ENCODE results near the gene NACA2.
"Not testable (repeated sequence)": the region's sequence is repeated elsewhere in the genome, so short reads cannot be mapped to it uniquely, and the experiment has no call there.

NACA2 gene

GRCh38 chr17:61575352-61575975, 15.6 kb downstream of the NACA2 start:
- DNase-seq: no peak

GRCh38 chr17:61574542-61575351, 16.3 kb downstream of the NACA2 start:
- DNase-seq: no peak

DNA sequence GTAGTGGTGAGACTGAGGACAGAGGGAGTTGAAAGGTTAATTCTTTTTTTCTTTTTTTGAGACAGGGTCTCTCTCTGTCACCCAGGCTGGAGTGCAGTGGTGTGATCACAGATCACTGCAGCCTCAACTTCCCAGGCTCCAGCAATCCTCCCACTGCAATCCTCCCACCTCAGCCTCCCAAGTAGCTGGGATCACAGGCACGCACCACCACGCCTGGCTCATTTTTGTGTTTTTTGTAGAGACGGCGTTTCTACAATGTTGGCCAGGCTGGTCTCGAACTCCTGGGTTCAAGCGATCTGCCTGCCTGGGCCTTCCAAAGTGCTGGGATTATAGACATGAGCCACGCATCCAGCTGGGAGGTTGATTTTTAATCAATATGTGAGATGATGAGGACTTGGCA, 18.5 kb downstream of the NACA2 start:
- DNase-seq: not testable (repeated sequence)

DNA sequence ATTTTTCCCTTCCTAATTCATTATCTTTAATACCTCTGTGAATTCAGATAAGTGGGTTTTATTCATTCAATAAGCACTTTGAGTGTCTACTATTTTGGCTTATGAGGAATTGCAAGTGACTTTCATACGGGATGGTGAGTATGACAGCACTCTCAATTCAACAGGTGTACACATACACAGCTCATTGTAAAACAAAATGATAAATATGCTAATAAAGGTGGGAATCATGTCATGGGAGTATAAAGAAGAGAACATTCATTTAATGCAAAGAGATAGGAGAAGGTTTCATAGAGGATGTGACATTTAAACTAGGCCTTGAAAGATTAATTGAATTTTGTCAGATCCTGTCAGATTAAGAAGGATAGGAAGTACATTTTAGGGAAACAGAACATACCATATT, 19.4 kb downstream of the NACA2 start:
- no peak for DNase-seq

DNA sequence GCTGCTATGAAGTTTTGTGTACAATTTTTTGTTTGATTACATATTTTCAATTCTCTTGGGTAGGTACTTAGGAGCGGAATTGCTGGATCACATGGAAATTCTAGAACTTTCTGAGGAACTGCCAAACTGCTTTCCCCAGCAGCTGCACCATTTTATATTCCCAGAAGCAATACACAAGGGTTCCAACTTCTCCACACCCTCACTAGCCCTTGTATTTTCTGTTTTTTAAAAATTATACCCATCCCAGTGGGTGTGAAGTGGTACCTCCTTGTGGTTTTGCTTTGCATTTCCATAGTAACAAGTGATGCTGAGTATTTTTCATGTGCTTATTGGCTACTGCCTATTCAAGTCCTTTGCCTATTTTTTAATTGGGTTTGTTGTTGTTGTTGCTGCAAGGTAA, 20.9 kb downstream of the NACA2 start:
- no peak for DNase-seq

GRCh38 chr17:61569525-61569924, 21.5 kb downstream of the NACA2 start:
- not testable (repeated sequence) for DNase-seq

- no peak for DNase-seq
These were observed 22.6 kb downstream of the NACA2 start for GRCh38 chr17:61568219-61569072.

GRCh38 chr17:61567045-61567802, 23.8 kb downstream of the NACA2 start:
- no peak for DNase-seq

GRCh38 chr17:61566448-61566847, 24.6 kb downstream of the NACA2 start:
- DNase-seq: not testable (repeated sequence)

DNA sequence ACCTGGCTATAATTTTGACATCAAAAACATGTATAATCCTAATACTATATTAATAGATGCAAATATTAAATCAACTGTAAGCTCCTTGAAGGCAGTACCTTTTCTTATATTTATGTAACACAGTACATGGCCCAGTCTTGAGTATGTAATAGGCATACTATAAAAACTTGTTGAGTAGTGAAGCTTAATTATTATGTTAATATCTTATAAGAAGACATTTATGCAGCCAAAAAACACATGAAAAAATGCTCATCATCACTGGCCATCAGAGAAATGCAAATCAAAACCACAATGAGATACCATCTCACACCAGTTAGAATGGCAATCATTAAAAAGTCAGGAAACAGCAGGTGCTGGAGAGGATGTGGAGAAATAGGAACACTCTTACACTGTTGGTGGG, 25.2 kb downstream of the NACA2 start:
- not testable (repeated sequence) for DNase-seq

GRCh38 chr17:61565213-61565612, 25.8 kb downstream of the NACA2 start:
- DNase-seq: no peak

GRCh38 chr17:61562287-61562686, 28.7 kb downstream of the NACA2 start:
- DNase-seq: no peak

DNA sequence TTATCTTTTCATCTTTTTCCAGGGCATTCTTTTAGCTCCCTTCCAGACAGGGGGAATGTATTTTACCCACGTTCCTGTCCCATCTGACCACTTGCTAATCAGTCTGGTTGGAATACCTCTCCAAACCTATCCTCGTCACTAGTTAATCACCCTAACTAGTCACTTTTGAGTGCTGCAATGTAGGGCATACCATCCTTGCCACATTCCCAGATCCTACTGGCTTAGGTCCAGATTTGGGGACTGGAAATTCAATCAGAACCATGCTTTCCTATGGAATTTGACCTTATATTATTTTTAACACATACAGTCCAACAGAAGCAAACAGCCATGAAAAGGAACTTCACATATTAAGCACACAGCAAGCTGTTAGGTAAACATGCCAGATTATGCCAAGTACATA, 29.7 kb downstream of the NACA2 start:
- no peak for DNase-seq

GRCh38 chr17:61560071-61560470, 30.9 kb downstream of the NACA2 start:
- no peak for DNase-seq

DNA sequence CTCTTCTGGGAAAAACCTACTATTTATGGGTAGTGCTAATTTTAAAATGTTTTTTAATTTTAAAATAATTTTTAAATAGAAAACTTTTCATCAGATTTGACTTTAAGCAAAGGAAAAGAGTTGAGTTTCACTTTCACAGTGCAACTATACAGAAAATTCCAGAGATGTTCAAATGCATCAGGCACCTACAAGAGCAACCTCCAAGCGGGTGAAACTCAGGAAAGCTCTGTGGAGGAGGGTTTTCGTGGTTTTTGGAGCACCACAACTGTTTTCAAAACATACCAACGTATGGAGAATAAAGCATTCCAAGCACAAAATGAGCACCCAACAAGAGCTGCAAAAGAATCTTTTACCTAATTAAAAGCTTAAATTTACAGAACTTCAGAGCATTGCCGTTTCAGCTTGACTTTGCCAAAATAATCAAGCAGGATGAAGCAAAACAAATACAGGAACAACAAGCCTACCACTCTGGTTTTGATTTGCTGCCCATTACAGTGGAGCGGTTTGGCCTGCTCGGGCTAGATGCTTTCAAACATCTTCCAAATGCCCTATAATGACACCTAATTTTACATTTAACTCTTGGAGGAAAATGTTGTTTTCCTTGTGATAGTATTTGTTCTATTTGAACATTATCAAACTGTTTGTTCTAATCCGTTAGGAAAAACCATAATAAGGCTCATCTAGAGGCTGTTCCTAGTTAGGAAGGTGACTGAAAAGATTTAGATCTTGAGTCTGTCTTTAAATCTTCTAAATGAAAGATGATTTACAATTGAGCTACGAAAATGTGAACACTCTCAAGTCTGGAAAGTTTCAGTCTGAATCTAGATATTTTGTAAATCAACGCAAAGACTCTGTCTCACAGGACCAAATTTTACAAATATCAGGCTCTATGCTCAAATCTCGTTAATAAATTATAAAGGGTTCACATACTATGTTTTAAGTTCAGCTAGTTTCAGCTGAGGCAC, 34.5 kb downstream of the NACA2 start:
- DNase-seq: no peak

GRCh38 chr17:61555127-61555566, 35.9 kb downstream of the NACA2 start:
- no peak for DNase-seq

DNA sequence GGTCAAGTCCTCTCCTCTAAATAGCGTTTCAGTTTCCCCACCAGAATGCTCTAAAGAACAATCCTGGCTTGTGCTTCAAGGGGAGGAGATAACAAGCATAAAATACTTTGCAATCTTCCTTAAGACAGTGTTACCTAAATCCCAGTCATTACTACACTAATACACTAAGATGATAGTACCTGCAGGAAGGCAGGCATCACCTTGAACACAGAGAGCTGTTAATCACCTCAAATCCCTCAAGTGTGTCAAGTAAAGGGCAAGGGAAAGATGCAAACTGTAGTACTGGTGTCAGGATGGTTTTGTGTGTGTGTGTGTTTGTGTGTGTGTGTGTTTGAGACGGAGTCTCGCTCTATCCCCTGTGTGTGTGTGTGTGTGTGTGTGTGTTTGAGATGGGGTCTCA, 36.8 kb downstream of the NACA2 start:
- DNase-seq: no peak

DNA sequence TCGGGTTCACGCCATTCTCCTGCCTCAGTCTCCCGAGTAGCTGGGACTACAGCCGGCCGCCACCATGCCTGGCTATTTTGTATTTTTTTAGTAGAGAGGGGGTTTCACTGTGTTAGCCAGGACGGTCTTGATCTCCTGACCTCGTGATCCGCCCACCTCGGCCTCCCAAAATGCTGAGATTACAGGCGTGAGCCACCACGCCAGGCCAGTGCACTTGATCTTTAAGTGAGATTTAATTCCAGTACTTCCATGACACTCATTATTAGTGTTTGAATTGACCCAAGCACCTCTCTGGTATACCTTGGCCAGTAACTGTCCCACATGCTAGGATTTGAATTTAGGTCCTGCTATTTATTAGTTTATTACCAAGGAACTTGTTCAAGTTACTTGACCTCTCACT, 38.5 kb downstream of the NACA2 start:
- DNase-seq: not testable (repeated sequence)

- DNase-seq: no peak
These were observed 39.7 kb downstream of the NACA2 start for GRCh38 chr17:61551255-61551742.

- no peak for DNase-seq
These were observed 43.9 kb downstream of the NACA2 start for GRCh38 chr17:61547113-61547512.

DNA sequence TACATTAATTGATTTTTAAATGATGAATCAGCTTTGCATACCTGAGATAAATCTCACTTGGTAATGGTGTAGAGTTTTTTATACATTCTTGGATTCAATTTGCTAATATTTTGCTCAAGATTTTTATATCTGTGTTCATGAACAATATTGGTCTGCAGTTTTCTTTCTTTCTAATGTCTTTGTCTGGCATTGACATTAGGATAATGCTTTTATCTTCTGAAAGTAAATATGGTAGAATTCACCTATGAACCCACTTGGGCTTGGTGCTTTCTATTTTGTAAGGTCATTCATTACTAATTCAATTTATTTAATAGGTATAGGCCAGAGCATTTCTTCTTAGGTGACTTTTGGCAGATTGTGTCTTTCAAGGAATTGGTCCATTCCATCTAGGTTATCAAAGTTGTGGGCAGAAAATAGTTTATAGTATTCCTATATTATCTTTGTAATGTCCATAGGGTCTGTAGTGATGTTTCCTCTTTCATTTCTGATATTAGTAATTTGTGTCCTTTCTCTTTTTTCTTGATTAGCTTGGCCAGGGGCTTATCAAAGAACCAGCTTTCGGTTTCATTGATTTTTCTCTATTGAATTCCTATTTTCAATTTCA, 45.6 kb downstream of the NACA2 start:
- no peak for DNase-seq
